Measurements from ENCODE around the gene UBA6.
"Not testable (repeated sequence)": the region's sequence is repeated elsewhere in the genome, so short reads cannot be mapped to it uniquely, and the experiment has no call there.

Gene UBA6

GRCh38 chr4:67713529-67714247 is 12.7 kb upstream of the UBA6 start:
- DNase-seq (ENCODE audit: low read depth): peak; percentile 80

GRCh38 chr4:67712650-67713528 is 11.9 kb upstream of the UBA6 start:
- no peak for DNase-seq (ENCODE audit: low read depth)

- DNase-seq (ENCODE audit: low read depth): no peak
Measured at GRCh38 chr4:67712000-67712625, 11.2 kb upstream of the UBA6 start.

DNA sequence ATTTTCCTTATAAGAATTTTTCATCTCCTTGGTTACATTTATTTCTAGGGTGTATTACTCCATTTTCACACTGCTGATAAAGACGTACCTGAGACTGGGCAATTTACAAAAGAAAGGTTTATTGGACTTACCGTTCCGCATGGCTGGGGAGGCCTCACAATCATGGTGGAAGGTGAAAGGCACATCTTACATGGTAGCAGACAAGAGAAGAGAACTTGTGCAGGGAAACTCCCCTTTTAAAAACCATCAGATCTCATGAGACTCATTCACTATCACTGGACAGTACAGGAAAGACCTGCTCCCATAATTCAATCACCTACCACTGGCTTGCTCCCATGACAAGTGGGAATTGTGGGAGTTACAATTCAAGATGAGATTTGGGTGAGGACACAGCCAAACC is 5.7 kb upstream of the UBA6 start:
- not testable (repeated sequence) for DNase-seq (ENCODE audit: low read depth)

DNA sequence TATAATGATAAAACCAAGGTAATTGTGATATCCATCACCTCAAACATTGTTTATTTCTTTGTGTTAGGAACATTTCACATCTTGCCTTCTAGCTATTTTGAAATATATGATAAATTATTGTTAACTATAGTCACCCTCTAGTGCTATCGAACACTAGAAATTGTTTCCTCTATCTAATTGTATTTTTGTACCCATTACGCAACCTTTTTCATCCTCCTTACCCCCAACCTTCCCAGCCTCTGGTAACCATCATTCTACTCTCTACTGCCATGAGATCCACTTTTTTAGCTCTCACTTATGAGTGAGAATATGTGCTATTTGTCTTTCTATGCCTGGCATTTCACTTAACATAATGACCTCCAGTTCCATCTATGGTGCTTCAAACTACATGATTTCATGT is 3.9 kb upstream of the UBA6 start:
- no peak for DNase-seq (ENCODE audit: low read depth)

- DNase-seq (ENCODE audit: low read depth): no peak
Measured at GRCh38 chr4:67702166-67702565, 1.2 kb upstream of the UBA6 start.

- no peak for DNase-seq (ENCODE audit: low read depth)
Measured at GRCh38 chr4:67701517-67701850, 529 bp upstream of the UBA6 start.

- DNase-seq (ENCODE audit: low read depth): peak; percentile 21
Measured at GRCh38 chr4:67700116-67700737, 728 bp downstream of the UBA6 start.

DNA sequence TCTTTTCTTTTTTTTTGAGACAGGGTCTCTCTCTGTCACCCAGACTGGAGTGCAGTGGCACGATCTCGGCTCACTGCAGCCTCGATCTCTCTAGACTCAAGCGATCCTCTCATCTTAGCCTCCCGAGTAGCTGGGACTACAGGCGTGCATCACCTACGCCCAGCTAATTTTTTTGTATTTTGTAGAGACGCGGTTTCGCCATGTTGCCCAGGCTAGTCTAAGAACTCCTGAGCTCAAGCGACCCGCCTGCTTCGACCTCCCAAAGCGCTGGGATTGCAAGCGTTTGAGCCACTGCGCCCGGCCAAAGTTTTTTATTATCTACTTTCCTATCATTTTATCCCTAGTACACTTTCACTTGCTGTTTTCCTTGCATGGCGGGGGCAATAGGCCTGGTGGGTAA is 1.4 kb downstream of the UBA6 start:
- no peak for DNase-seq (ENCODE audit: low read depth)

GRCh38 chr4:67697860-67698687 is 2.9 kb downstream of the UBA6 start:
- no peak for DNase-seq (ENCODE audit: low read depth)

- no peak for DNase-seq (ENCODE audit: low read depth)
Measured at GRCh38 chr4:67696061-67696460, 4.9 kb downstream of the UBA6 start.

GRCh38 chr4:67694662-67695061 is 6.3 kb downstream of the UBA6 start:
- peak; percentile 15 for DNase-seq (ENCODE audit: low read depth)

DNA sequence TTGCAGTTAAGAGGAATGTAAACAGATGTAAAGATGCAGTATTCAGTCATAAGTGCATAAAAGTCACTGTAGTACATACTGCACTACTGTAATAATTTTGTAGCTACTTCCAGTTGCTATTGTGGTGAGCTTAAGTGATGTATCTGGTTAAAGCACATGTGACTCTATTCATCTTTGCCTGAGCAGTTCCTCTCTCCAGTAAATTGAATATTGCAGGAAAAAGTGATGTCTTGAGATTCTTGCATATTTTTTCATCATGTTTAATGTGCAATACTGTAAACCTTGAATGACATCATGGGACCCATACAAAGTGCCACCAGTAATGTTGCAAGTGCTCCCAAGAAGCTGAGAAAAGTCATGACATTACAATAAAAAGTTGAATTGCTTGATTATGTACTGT is 9.6 kb downstream of the UBA6 start:
- no peak for DNase-seq (ENCODE audit: low read depth)

DNA sequence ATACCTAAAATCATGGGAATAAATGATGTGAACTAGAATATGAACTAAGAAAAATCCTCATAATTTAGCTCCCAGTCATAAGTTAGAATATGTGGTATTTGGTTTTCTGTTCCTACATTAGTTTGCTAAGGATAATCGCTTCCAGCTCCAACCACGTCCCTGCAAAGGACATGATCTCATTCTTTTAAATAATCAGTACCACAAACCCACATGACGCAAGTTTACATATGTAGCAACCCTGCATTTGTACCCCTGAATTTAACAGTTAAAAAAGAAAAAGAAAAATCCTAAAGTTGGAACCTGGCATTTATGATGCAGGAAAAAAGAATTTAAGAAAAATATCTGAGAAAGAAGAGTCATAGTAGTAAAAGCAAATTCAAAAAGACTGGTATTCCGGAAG is 13.3 kb downstream of the UBA6 start:
- DNase-seq (ENCODE audit: low read depth): peak; percentile 72

DNA sequence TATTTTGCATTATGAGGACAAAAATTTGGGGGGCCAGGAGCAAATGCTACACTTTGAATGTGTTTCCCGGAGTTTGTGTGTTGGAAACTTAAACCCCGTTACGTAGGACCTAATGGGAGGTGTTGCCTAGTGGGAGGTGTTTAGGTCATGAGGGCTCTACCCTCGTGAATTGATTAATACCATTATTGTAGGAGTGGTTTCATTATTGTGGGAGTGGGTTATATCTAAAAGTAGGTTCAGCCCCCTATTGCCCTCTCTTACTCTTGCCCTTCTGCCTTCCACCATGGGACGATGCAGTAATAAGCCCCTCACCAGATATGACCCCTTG is 15.5 kb downstream of the UBA6 start:
- DNase-seq (ENCODE audit: low read depth): no peak

DNA sequence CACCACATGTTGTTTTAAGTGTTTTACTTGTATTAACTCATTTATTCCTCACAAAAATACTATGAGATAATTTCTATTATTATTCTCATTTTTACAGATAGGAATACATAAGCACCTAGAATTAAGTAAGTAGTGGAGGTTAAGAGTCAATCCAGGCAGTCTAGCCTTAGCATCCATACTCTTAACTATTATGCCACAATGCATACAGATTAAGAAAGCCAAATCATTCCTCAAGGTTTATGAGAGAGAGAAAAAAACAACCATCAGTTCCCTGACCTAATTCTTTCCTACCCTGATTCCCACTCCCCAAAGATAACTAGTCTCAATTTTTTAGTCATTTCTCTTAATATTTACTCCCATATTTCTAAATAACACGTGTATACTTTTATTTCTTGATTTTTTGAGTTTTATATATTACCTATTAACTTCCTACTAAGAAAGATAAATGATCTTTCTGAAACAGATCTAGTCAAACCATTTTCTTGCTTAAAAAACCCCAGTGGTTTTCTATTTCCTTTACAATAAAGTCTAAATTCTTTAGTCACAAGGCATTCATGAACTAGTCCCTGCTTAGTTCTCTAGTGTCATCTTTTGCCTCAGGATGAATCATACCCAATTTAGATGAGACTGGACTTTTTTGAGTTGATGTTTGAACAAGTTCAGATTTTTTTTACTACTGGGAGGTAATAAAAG is 16.0 kb downstream of the UBA6 start:
- peak; percentile 72 for DNase-seq (ENCODE audit: low read depth)

DNA sequence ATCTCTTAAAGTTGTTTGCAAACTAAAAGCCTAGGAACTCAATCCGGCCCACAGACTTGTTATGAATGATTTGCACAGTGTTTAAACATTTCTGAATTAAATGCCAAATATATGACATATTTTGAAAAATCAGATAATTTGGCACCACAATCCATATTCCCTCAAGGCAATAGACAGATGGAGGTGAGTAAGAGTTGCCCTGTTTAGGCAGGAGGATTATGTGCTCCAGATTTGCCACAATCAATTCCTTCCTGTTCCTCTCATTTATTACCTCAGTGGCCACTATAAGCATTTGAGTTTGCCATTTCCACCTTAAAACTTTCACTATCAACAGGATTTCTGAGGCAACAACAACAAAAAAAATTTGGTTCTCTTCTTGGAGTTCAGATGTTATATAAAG is 18.7 kb downstream of the UBA6 start:
- DNase-seq (ENCODE audit: low read depth): no peak

- peak; percentile 37 for DNase-seq (ENCODE audit: low read depth)
Measured at GRCh38 chr4:67680581-67681222, 20.3 kb downstream of the UBA6 start.

GRCh38 chr4:67678612-67679011 is 22.3 kb downstream of the UBA6 start:
- no peak for DNase-seq (ENCODE audit: low read depth)

- peak; percentile 11 for DNase-seq (ENCODE audit: low read depth)
Measured at GRCh38 chr4:67674098-67674497, 26.9 kb downstream of the UBA6 start.

DNA sequence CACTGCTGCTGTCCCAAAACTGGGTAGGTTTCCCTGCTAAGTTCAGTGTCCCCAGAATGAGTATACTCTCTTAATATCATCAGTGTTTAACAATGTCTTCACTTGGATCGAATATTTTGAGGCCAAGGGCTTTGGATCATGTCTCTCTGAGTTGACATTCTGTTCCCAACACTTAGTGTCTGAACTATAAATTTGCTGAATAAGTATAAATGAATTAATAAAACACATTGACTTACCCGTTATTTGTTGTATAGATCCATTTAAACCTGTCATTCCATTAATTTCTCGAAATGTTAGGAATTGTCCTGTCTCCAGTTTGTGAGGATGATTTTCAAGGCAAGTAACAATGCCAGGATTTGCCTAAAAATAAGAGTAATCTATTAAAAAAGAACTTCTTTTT is 32.6 kb downstream of the UBA6 start:
- DNase-seq (ENCODE audit: low read depth): no peak

Measured in EH (cell line).